Esophagus squamous epithelium (tissue), 5 donors: ENCODE measurements around the gene LMO1. TPM values are rescaled to one million over a fixed set of nuclear protein-coding genes. Genes with fewer than 3 reads are reported as not detected.

Experiments used
- DNase-seq: peaks from one replicate; lab custom pipeline; 2025; lab: John Stamatoyannopoulos, UW
- H3K27ac ChIP-seq, 4 donors: fragments of 200-600 bp; sonication (generic); one replicate each; pipeline ENCODE4 v1.5.1; 2016 to 2019; ENCODE audit warnings: mild to moderate bottlenecking in 1 of 4
- H3K27me3 ChIP-seq, 4 donors: fragments of 200-600 bp; sonication (generic); 1 replicate in 3 of 4; 2 replicates in 1 of 4; pipeline versions ENCODE4 v1.5.1 to v1.6.0; 2017 to 2021; ENCODE audit warnings: antibody characterized with exemption in 1 of 4
- H3K36me3 ChIP-seq, 3 donors: fragments of 200-600 bp; sonication (generic); one replicate each; pipeline ENCODE4 v1.5.1; 2016 to 2019
- H3K4me1 ChIP-seq, 3 donors: fragments of 200-600 bp; sonication (generic); one replicate each; pipeline ENCODE4 v1.5.1; 2017 to 2019
- H3K4me3 ChIP-seq, 4 donors: fragments of 200-600 bp; sonication (generic); 1 replicate in 3 of 4; 2 replicates in 1 of 4; pipeline ENCODE4 v1.5.1; 2016 to 2019; ENCODE audit warnings: mild to moderate bottlenecking in 2 of 4, moderate library complexity in 1 of 4
- H3K9me3 ChIP-seq, 3 donors: fragments of 200-600 bp; sonication (generic); one replicate each; pipeline ENCODE4 v1.5.1; 2016 to 2019
- CTCF ChIP-seq, 6 experiments: fragments of 450-650 bp in 4 of 6; fragments of 200-600 bp in 2 of 6; sonication (generic) in 2 of 6; IDR thresholded peaks; one replicate each; pipeline ENCODE4 v1.5.1; 2016 to 2019; ENCODE audit warnings: antibody characterized with exemption in 6 of 6, mild to moderate bottlenecking in 4 of 6, moderate library complexity in 4 of 6
- POLR2A ChIP-seq, 4 donors: fragments of 450-650 bp; IDR thresholded peaks; one replicate each; pipeline ENCODE4 v1.6.1; 2017; ENCODE audit warnings: antibody characterized with exemption in 4 of 4, mild to moderate bottlenecking in 4 of 4, moderate library complexity in 3 of 4
- WGBS, 2 donors: methylation state at CpG; one replicate each; pipeline ENCODE4 v1.1.5; 2018; 5-methylcytosine and 5-hydroxymethylcytosine counted together
- intact Hi-C: fragments of 100-400 bp; cut with DNase I; formaldehyde crosslinking; loops from one replicate; pipeline ENCODE4 v1.15.0; 2022
- total RNA-seq, 4 donors: library from RNA; depleted of rRNA; stranded (reverse); fragments of >200 nt; gene quantifications; one replicate each; pipeline ENCODE4 v1.1.0, GENCODE V29; 2016
- donor health status: DM: yes; HTN: yes; CAD: no.

Gene LMO1
- total RNA-seq, 4 donors from 2014 or later, result not detected

GRCh38 chr11:8218409-8218808 is 45.3 kb downstream of the LMO1 start:
- no peak for DNase-seq
- H3K27ac ChIP-seq, result no peak overlapping the region
- no peak overlapping the region for H3K4me3 ChIP-seq
- no peaks in the 10 kb centered on the region for H3K9me3 ChIP-seq
- intact Hi-C loops, result no loop called here
- TF ChIP-seq POLR2A (IDR thresholded peaks at IDR 0.05) (no peak), CTCF (IDR thresholded peaks at IDR 0.05) (no peak)
- no peaks in the 10 kb centered on the region for H3K4me1 ChIP-seq
- 77 to 79% methylated on average over 4 of the region's 4 CpGs for WGBS, 2 donors
- H3K27me3 ChIP-seq, result peaks cover 0 to 50% (median 0%) of the 10 kb centered on the region in 4 donors
- no peaks in the 10 kb centered on the region for H3K36me3 ChIP-seq

- H3K27ac ChIP-seq, result no peak overlapping the region
- H3K4me3 ChIP-seq, result no peak overlapping the region
- no peaks in the 10 kb centered on the region for H3K4me1 ChIP-seq
- no peak for TF ChIP-seq POLR2A (IDR thresholded peaks at IDR 0.05)
- TF ChIP-seq CTCF (IDR thresholded peaks at IDR 0.05), result no peak
- DNase-seq, result no peak
- intact Hi-C loops, result no loop called here
- no peaks in the 10 kb centered on the region for H3K36me3 ChIP-seq
- 73 to 79% methylated on average over 3 of the region's 11 CpGs for WGBS, 2 donors
- H3K9me3 ChIP-seq, result no peaks in the 10 kb centered on the region
- H3K27me3 ChIP-seq, result peaks cover 0 to 45% (median 0%) of the 10 kb centered on the region in 4 donors
These were observed 45.8 kb downstream of the LMO1 start for GRCh38 chr11:8217926-8218325.

GRCh38 chr11:8217136-8217535 is 46.5 kb downstream of the LMO1 start:
- H3K4me1 ChIP-seq, result no peaks in the 10 kb centered on the region
- 62 to 78% methylated on average over 4 of the region's 4 CpGs for WGBS, 2 donors
- TF ChIP-seq POLR2A (IDR thresholded peaks at IDR 0.05) (no peak), CTCF (IDR thresholded peaks at IDR 0.05) (no peak)
- H3K27ac ChIP-seq, result no peak overlapping the region
- peaks cover 0 to 38% (median 0%) of the 10 kb centered on the region in 4 donors for H3K27me3 ChIP-seq
- no peak overlapping the region for H3K4me3 ChIP-seq
- DNase-seq, result no peak
- intact Hi-C loops, result no loop called here
- H3K9me3 ChIP-seq, result no peaks in the 10 kb centered on the region
- no peaks in the 10 kb centered on the region for H3K36me3 ChIP-seq

GRCh38 chr11:8213376-8213775 is 50.3 kb downstream of the LMO1 start:
- Histone ChIP-seq H3K27ac (no peak overlapping the region), H3K36me3 (no peaks in the 10 kb centered on the region), H3K4me1 (no peaks in the 10 kb centered on the region), H3K4me3 (no peak overlapping the region), H3K9me3 (no peaks in the 10 kb centered on the region), H3K27me3 (peaks cover 0 to 25% (median 0%) of the 10 kb centered on the region in 4 donors)
- no peak for DNase-seq
- 56 to 66% methylated on average over 4 of the region's 4 CpGs for WGBS, 2 donors
- TF ChIP-seq POLR2A (IDR thresholded peaks at IDR 0.05), result no peak
- no peak for TF ChIP-seq CTCF (IDR thresholded peaks at IDR 0.05)
- intact Hi-C loops, result no loop called here

DNA sequence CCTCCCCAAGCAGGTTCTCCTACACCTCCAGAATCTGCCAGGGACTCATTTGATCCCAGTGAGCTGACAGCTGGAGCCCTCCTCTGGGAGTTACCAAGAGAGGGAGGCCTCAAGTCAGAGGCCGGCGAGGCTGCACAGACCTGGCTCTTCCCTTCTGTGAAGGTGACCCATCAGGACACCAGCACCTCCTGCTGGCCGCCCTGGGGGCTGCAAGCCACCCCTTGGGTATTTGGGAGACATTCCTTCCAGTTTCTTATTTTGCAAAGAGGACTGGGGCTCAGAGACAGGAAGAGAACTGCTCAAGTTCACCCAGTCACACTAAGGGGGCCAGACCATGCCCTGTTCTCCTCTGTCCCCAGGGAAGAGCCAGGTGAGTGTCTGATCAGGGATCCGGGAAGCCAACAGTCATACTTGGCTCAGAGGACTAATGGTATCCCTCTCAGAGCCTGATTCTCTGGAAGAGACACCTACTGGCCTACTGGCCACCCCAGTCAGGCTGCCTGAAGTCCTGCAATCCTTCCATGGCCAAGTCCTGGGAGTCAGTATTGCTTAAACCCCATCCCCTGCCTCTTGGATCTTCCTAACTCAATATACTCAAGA is 54.4 kb downstream of the LMO1 start:
- intact Hi-C loops, result no loop called here

More for the DNA sequence above, 54.4 kb downstream of the LMO1 start:
- TF ChIP-seq POLR2A (IDR thresholded peaks at IDR 0.05) (no peak), CTCF (IDR thresholded peaks at IDR 0.05) (peak in 3 of 6 experiments; percentile 25 to 45 (median 31))
- DNase-seq, result no peak
- WGBS, 2 donors, result 57% methylated on average over 2 of the region's 4 CpGs; no CpG with 5 or more reads in 1 of the 2 donors
- Histone ChIP-seq H3K36me3 (no peaks in the 10 kb centered on the region), H3K27ac (no peak overlapping the region), H3K27me3 (peaks cover 0 to 42% (median 2%) of the 10 kb centered on the region in 4 donors), H3K4me3 (no peak overlapping the region), H3K9me3 (no peaks in the 10 kb centered on the region), H3K4me1 (peaks cover 0 to 13% (median 0%) of the 10 kb centered on the region in 3 donors)
